Measurements from ENCODE around the gene BRSK1.
A peak's percentile ranks its signal among the peaks of the same experiment; 100 is the strongest.

BRSK1 gene

GRCh38 chr19:55285229-55285890, 1.6 kb downstream of the BRSK1 start:
- H3K27me3 ChIP-seq (ENCODE audit: insufficient read depth, low read length) = no peaks in the 10 kb centered on the region
- H3K4me1 ChIP-seq (ENCODE audit: insufficient read depth, low read length) = peaks cover 23% of the 10 kb centered on the region
- no peak overlapping the region for H2AFZ ChIP-seq (ENCODE audit: low read depth, low read length)
- H3K9me3 ChIP-seq (ENCODE audit: low read length) = no peaks in the 10 kb centered on the region
- peaks cover 29% of the 10 kb centered on the region for H3K36me3 ChIP-seq (ENCODE audit: insufficient read depth, low read length)
- H3K4me3 ChIP-seq (ENCODE audit: low read length) = peak overlapping the region; percentile 58

DNA sequence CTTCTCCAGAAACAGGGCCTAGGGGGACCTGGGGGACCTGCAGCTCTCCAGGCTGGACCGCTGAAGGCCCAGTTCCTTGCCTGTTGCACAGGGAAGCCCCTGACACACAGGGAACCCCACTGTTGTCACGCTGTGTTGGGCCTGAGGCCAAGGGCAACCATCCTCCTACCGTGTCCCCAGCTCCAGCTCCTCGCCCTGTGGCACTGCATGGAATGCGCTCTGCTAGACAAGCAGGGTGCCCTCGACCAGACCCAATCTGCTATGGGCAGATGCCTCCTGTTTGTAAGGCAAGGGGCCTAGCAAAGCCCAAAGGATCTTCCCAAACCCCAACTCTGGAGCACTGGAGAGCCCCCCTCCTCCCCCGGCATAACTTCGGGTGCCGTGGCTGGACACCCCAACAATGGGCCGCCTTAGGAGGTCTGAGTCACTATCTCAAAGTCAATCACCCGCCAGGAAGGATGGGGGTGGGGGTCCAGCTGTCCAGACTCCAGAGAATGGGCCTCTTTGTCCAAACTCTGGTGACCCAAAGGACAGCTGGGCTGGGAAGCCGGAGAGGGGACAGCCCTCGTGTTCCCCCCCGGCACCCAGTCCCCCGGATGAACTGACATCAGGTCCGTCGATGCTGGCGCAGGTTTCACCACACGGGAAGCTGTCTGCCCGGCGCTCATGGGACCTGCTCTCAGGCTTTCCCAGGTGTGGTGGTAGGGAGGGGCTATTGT, 3.7 kb downstream of the BRSK1 start:
- H3K9me3 ChIP-seq (ENCODE audit: low read length) = no peaks in the 10 kb centered on the region
- no peak overlapping the region for H3K4me3 ChIP-seq (ENCODE audit: low read length)
- peaks cover 34% of the 10 kb centered on the region for H3K36me3 ChIP-seq (ENCODE audit: insufficient read depth, low read length)

GRCh38 chr19:55289117-55289796, 5.5 kb downstream of the BRSK1 start:
- H3K27me3 ChIP-seq (ENCODE audit: insufficient read depth, low read length) = no peaks in the 10 kb centered on the region
- no peak overlapping the region for H2AFZ ChIP-seq (ENCODE audit: low read depth, low read length)
- no peak overlapping the region for H3K4me3 ChIP-seq (ENCODE audit: low read length)
- no peaks in the 10 kb centered on the region for H3K9me3 ChIP-seq (ENCODE audit: low read length)
- peaks cover 11% of the 10 kb centered on the region for H3K4me1 ChIP-seq (ENCODE audit: insufficient read depth, low read length)
- H3K36me3 ChIP-seq (ENCODE audit: insufficient read depth, low read length) = peaks cover 43% of the 10 kb centered on the region

More for the DNA sequence above, 3.7 kb downstream of the BRSK1 start:
- no peaks in the 10 kb centered on the region for H3K27me3 ChIP-seq (ENCODE audit: insufficient read depth, low read length)
- H2AFZ ChIP-seq (ENCODE audit: low read depth, low read length) = no peak overlapping the region
- H3K4me1 ChIP-seq (ENCODE audit: insufficient read depth, low read length) = peaks cover 16% of the 10 kb centered on the region

DNA sequence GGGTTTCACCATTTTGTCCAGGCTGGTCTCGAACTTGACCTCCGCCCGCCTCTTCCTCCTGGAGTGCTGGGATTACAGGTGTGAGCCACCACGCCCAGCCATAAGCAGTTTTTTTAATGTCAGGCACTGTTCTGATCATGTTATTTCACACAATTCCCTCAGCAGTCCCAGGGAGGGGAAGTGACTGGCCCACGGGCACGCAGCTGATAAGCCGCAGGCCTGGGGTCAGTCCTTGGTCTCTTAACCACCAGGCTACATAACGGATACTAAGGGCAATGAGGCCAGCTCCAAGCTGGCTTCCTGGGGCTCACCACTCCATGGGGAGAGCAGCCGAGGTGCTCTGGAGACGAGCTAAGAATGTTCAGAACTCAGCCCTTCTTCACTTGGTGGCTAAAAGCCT, 13.5 kb downstream of the BRSK1 start:
- H3K36me3 ChIP-seq (ENCODE audit: insufficient read depth, low read length) = peaks cover 55% of the 10 kb centered on the region
- no peaks in the 10 kb centered on the region for H3K9me3 ChIP-seq (ENCODE audit: low read length)
- H3K27me3 ChIP-seq (ENCODE audit: insufficient read depth, low read length) = no peaks in the 10 kb centered on the region
- no peak overlapping the region for H2AFZ ChIP-seq (ENCODE audit: low read depth, low read length)
- no peak overlapping the region for H3K4me3 ChIP-seq (ENCODE audit: low read length)
- H3K4me1 ChIP-seq (ENCODE audit: insufficient read depth, low read length) = peaks cover 15% of the 10 kb centered on the region

DNA sequence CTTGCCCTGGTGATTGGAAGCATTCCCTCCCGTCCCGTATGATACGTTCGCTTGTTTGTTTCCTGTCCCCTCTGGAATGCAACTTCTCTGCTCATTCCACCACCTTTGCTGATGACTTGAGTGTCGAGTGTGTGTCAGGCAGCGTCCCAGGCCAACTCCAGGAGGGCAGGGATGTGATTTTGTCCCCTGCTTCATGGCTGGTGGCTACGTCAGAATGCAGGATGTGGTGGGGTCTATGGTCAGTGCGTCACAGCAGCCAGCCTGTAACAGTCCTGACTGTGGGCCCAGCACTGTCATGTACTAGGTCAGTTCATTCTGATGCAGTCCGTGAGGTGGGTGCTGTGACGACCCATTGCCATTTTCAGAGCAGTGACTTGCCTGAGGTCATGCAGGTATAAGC, 16.2 kb downstream of the BRSK1 start:
- H2AFZ ChIP-seq (ENCODE audit: low read depth, low read length) = no peak overlapping the region
- H3K36me3 ChIP-seq (ENCODE audit: insufficient read depth, low read length) = peaks cover 63% of the 10 kb centered on the region
- no peaks in the 10 kb centered on the region for H3K9me3 ChIP-seq (ENCODE audit: low read length)
- H3K4me3 ChIP-seq (ENCODE audit: low read length) = no peak overlapping the region
- H3K4me1 ChIP-seq (ENCODE audit: insufficient read depth, low read length) = peaks cover 15% of the 10 kb centered on the region
- H3K27me3 ChIP-seq (ENCODE audit: insufficient read depth, low read length) = no peaks in the 10 kb centered on the region

DNA sequence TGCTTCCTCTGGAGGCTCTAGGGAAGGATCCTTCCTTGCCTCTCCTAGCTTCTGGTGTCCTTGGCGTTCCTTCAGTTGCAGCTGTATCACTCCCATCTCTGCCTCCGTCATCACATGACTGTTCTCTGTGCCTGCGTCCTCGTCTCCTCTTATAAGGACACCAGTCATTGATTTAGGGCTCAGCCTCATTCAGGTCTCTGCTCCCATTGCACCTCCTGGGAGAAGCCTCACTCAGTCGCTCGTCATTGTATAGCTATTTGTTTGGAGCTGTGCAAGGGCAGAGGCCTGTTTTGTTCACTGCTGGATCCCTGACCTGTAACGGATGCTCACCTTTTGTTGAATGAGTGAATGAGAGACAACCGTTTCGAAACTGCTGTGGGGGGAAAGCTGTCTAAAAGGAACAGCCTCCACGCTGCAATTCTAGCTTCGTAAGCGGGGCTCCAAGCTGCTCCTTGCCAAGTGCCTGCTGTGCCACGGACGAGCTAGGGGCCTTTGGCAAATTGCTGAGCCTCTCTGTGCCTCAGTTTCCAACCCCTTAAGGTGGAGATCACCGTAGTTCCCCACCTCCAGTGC, 17.2 kb downstream of the BRSK1 start:
- Histone ChIP-seq H3K9me3 (ENCODE audit: low read length) (no peaks in the 10 kb centered on the region), H2AFZ (ENCODE audit: low read depth, low read length) (no peak overlapping the region), H3K4me1 (ENCODE audit: insufficient read depth, low read length) (peaks cover 15% of the 10 kb centered on the region), H3K4me3 (ENCODE audit: low read length) (no peak overlapping the region), H3K27me3 (ENCODE audit: insufficient read depth, low read length) (no peaks in the 10 kb centered on the region), H3K36me3 (ENCODE audit: insufficient read depth, low read length) (peaks cover 63% of the 10 kb centered on the region)

- peaks cover 15% of the 10 kb centered on the region for H3K4me1 ChIP-seq (ENCODE audit: insufficient read depth, low read length)
- H3K36me3 ChIP-seq (ENCODE audit: insufficient read depth, low read length) = peaks cover 65% of the 10 kb centered on the region
- no peaks in the 10 kb centered on the region for H3K27me3 ChIP-seq (ENCODE audit: insufficient read depth, low read length)
- peaks cover under 1% of the 10 kb centered on the region for H3K9me3 ChIP-seq (ENCODE audit: low read length)
- H2AFZ ChIP-seq (ENCODE audit: low read depth, low read length) = no peak overlapping the region
- H3K4me3 ChIP-seq (ENCODE audit: low read length) = no peak overlapping the region
Observed at GRCh38 chr19:55301459-55302317, 17.9 kb downstream of the BRSK1 start.

DNA sequence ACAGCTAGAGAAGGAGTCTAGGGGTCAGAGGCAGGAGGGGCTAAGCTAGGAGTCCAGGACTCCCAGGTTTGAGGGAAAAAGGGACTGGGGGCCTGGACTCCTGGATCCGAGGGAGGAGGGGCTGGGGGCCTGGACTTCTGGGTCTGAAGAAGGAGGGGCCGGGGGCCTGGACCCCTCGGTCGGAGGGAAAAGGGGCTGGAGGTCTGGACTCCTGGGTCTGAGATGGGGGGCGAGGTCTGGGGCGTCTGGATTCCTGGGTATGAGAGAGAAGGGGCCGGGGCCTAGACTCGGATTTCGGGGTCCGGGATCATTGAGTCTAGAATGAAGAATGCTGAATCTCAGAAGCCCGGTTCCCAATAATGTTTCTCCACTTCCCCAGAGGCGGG, 18.5 kb downstream of the BRSK1 start:
- peaks cover 2% of the 10 kb centered on the region for H3K9me3 ChIP-seq (ENCODE audit: low read length)
- H3K27me3 ChIP-seq (ENCODE audit: insufficient read depth, low read length) = no peaks in the 10 kb centered on the region
- peaks cover 15% of the 10 kb centered on the region for H3K4me1 ChIP-seq (ENCODE audit: insufficient read depth, low read length)
- H3K4me3 ChIP-seq (ENCODE audit: low read length) = no peak overlapping the region
- peaks cover 69% of the 10 kb centered on the region for H3K36me3 ChIP-seq (ENCODE audit: insufficient read depth, low read length)
- no peak overlapping the region for H2AFZ ChIP-seq (ENCODE audit: low read depth, low read length)

DNA sequence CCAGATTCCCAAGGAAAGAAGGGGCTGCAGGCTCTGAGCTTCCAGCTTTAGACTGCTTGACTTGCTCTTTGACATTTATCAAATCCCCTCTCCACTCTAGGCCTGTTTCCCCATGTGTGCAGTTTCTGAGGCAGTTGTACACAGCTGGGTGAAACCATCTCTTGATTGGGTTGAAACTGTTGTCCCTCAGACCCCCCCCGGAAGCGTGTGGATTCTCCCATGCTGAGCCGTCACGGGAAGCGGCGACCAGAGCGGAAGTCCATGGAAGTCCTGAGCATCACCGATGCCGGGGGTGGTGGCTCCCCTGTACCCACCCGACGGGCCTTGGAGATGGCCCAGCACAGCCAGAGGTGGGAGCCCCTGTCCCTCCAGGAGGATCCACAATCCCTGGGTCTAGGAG, 19.7 kb downstream of the BRSK1 start:
- H3K27me3 ChIP-seq (ENCODE audit: insufficient read depth, low read length) = no peaks in the 10 kb centered on the region
- H3K4me3 ChIP-seq (ENCODE audit: low read length) = no peak overlapping the region
- H3K36me3 ChIP-seq (ENCODE audit: insufficient read depth, low read length) = peaks cover 72% of the 10 kb centered on the region
- H2AFZ ChIP-seq (ENCODE audit: low read depth, low read length) = no peak overlapping the region
- peaks cover 2% of the 10 kb centered on the region for H3K9me3 ChIP-seq (ENCODE audit: low read length)
- H3K4me1 ChIP-seq (ENCODE audit: insufficient read depth, low read length) = peaks cover 15% of the 10 kb centered on the region

GRCh38 chr19:55304279-55304978, 20.6 kb downstream of the BRSK1 start:
- Histone ChIP-seq H3K36me3 (ENCODE audit: insufficient read depth, low read length) (peaks cover 74% of the 10 kb centered on the region), H3K9me3 (ENCODE audit: low read length) (peaks cover 7% of the 10 kb centered on the region), H3K4me1 (ENCODE audit: insufficient read depth, low read length) (peaks cover 15% of the 10 kb centered on the region), H3K27me3 (ENCODE audit: insufficient read depth, low read length) (no peaks in the 10 kb centered on the region), H2AFZ (ENCODE audit: low read depth, low read length) (no peak overlapping the region), H3K4me3 (ENCODE audit: low read length) (no peak overlapping the region)

GRCh38 chr19:55304980-55305379, 21.2 kb downstream of the BRSK1 start:
- Histone ChIP-seq H3K27me3 (ENCODE audit: insufficient read depth, low read length) (no peaks in the 10 kb centered on the region), H3K9me3 (ENCODE audit: low read length) (peaks cover 8% of the 10 kb centered on the region), H3K36me3 (ENCODE audit: insufficient read depth, low read length) (peaks cover 69% of the 10 kb centered on the region), H3K4me1 (ENCODE audit: insufficient read depth, low read length) (peaks cover 16% of the 10 kb centered on the region), H3K4me3 (ENCODE audit: low read length) (no peak overlapping the region), H2AFZ (ENCODE audit: low read depth, low read length) (no peak overlapping the region)

- no peaks in the 10 kb centered on the region for H3K27me3 ChIP-seq (ENCODE audit: insufficient read depth, low read length)
- H2AFZ ChIP-seq (ENCODE audit: low read depth, low read length) = no peak overlapping the region
- no peak overlapping the region for H3K4me3 ChIP-seq (ENCODE audit: low read length)
- H3K4me1 ChIP-seq (ENCODE audit: insufficient read depth, low read length) = peaks cover 21% of the 10 kb centered on the region
- H3K9me3 ChIP-seq (ENCODE audit: low read length) = peaks cover 8% of the 10 kb centered on the region
- H3K36me3 ChIP-seq (ENCODE audit: insufficient read depth, low read length) = peaks cover 67% of the 10 kb centered on the region
Observed at GRCh38 chr19:55305491-55305890, 21.7 kb downstream of the BRSK1 start.

Data from neuron (in vitro differentiated cells).